ENCODE results near the gene ATP6V0A4. TPM values are rescaled to one million over a fixed set of nuclear protein-coding genes. Genes with fewer than 3 reads are reported as not detected.

Gene ATP6V0A4
- total and polyA plus RNA-seq, 2 donors (not counting 1 experiment from before 2014, with no cell fraction given), result not detected

DNA sequence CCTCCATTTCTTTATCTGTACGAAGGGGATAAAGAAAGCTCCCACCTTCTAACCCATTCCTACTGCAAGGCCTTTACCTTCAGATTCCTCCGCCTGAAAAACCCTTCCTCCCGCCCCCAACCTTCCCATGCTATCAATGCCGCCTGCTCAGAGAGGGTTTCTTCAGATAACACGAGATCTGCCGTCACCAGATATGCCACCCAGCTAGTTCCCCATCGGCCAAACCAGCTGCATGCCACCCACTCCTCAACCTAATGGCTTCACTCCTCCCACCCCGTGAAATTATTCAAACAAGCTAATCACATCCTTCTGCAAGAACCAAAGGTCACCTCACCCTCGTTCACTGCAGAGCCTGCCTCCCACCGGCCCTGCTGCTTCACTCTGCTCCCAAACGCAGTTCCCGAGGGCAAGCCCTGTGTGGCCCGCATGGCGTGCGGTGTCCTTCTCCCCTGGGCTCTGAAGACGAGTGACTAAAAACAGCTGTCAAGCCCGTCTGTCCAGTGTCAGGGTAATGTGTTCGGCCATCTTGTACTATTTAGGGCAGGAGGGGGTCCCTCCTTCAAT lies 47.0 kb downstream of the ATP6V0A4 start:
- Histone ChIP-seq H3K27ac (ENCODE audit: insufficient read depth, low read length) (no peak overlapping the region), H3K4me1 (ENCODE audit: control insufficient read depth, extremely low read depth, insufficient read depth, low read length) (no peaks in the 10 kb centered on the region), H2AFZ (ENCODE audit: low read length) (no peak overlapping the region), H3K79me2 (ENCODE audit: control insufficient read depth, insufficient read depth, low read length) (no peaks in the 10 kb centered on the region), H4K20me1 (ENCODE audit: control insufficient read depth, extremely low read depth, insufficient read depth, low read length) (no peaks in the 10 kb centered on the region), H3K4me2 (ENCODE audit: extremely low read depth, insufficient read depth, low read length) (no peak overlapping the region), H3K27me3 (ENCODE audit: control insufficient read depth, insufficient read depth, low read length) (no peaks in the 10 kb centered on the region), H3K4me3 (replicated peaks in 1 of 4; ENCODE audit: control extremely low read depth in 1 of 4, insufficient read depth in 1 of 4, low read depth in 3 of 4, low read length in 4 of 4) (no peak overlapping the region), H3K36me3 (ENCODE audit: control insufficient read depth, insufficient read depth, low read length) (no peaks in the 10 kb centered on the region), H3K9ac (ENCODE audit: insufficient read depth, low read length) (no peak overlapping the region), H3K9me3 (ENCODE audit: control insufficient read depth, insufficient read depth, low read depth, low read length) (no peaks in the 10 kb centered on the region)
- no peak for DNase-seq (ENCODE audit: low read depth in 2 of 2)
- TF ChIP-seq, protein P1, sequence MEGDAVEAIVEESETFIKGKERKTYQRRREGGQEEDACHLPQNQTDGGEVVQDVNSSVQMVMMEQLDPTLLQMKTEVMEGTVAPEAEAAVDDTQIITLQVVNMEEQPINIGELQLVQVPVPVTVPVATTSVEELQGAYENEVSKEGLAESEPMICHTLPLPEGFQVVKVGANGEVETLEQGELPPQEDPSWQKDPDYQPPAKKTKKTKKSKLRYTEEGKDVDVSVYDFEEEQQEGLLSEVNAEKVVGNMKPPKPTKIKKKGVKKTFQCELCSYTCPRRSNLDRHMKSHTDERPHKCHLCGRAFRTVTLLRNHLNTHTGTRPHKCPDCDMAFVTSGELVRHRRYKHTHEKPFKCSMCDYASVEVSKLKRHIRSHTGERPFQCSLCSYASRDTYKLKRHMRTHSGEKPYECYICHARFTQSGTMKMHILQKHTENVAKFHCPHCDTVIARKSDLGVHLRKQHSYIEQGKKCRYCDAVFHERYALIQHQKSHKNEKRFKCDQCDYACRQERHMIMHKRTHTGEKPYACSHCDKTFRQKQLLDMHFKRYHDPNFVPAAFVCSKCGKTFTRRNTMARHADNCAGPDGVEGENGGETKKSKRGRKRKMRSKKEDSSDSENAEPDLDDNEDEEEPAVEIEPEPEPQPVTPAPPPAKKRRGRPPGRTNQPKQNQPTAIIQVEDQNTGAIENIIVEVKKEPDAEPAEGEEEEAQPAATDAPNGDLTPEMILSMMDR (conservative IDR thresholded peaks at IDR 0.05 in 1 of 2, IDR thresholded peaks at IDR 0.05 in 1 of 2; ENCODE audit: low read depth in 1 of 2, low read length in 2 of 2), result no peak
- no peak for TF ChIP-seq EZH2 (IDR thresholded peaks at IDR 0.05; ENCODE audit: low read length, missing control alignments)

DNA sequence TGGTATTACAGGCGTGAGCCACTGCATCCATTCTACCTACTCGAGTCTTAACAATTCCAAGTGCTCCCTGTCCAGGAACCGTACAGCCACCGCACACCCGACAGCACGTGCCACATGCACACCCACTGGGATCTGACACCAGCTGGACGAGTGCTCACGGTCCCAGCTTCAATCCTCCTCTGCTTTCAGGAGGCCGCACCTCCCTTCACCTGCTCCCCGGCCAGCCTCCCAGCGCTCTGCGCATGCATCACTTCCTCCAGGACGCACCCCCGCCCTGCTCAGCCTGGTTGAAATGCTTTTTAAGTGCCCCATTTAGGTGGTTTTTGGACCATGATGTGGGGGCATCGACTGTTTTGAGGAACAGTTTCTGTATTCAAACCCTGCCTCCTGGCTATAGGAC lies 47.5 kb downstream of the ATP6V0A4 start:
- no peaks in the 10 kb centered on the region for H3K27me3 ChIP-seq (ENCODE audit: control insufficient read depth, insufficient read depth, low read length)
- H3K27ac ChIP-seq (ENCODE audit: insufficient read depth, low read length), result no peak overlapping the region
- H4K20me1 ChIP-seq (ENCODE audit: control insufficient read depth, extremely low read depth, insufficient read depth, low read length), result no peaks in the 10 kb centered on the region
- DNase-seq (ENCODE audit: low read depth in 2 of 2), result no peak
- no peak for TF ChIP-seq EZH2 (IDR thresholded peaks at IDR 0.05; ENCODE audit: low read length, missing control alignments)
- TF ChIP-seq, protein P1 (conservative IDR thresholded peaks at IDR 0.05 in 1 of 2, IDR thresholded peaks at IDR 0.05 in 1 of 2; ENCODE audit: low read depth in 1 of 2, low read length in 2 of 2), result no peak
- H3K9me3 ChIP-seq (ENCODE audit: control insufficient read depth, insufficient read depth, low read depth, low read length), result no peaks in the 10 kb centered on the region
- H3K79me2 ChIP-seq (ENCODE audit: control insufficient read depth, insufficient read depth, low read length), result no peaks in the 10 kb centered on the region
- H3K4me2 ChIP-seq (ENCODE audit: extremely low read depth, insufficient read depth, low read length), result no peak overlapping the region
- no peak overlapping the region for H3K9ac ChIP-seq (ENCODE audit: insufficient read depth, low read length)
- H3K4me1 ChIP-seq (ENCODE audit: control insufficient read depth, extremely low read depth, insufficient read depth, low read length), result no peaks in the 10 kb centered on the region
- no peak overlapping the region for H2AFZ ChIP-seq (ENCODE audit: low read length)
- H3K36me3 ChIP-seq (ENCODE audit: control insufficient read depth, insufficient read depth, low read length), result no peaks in the 10 kb centered on the region
- no peak overlapping the region for H3K4me3 ChIP-seq (replicated peaks in 1 of 4; ENCODE audit: control extremely low read depth in 1 of 4, insufficient read depth in 1 of 4, low read depth in 3 of 4, low read length in 4 of 4)

DNA sequence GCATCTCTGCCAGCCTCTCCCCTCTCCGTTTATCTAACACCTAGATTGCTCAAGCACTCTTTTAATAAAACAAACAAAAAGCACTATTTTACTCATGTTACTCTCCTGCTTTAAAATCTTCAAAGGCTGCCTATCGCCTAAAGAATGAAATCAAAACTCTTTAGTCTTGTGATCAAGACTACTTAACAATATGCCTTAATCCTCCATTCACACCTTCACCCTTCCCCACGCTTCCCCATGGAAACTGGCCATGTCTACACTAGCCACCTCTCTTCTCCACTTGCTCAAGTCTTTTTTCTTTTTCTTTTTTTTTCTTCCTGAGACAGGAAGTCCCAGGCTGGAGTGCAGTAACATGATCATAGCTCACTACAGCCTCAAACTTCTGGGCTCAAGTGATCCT lies 48.0 kb downstream of the ATP6V0A4 start:
- no peaks in the 10 kb centered on the region for H3K4me1 ChIP-seq (ENCODE audit: control insufficient read depth, extremely low read depth, insufficient read depth, low read length)
- no peaks in the 10 kb centered on the region for H4K20me1 ChIP-seq (ENCODE audit: control insufficient read depth, extremely low read depth, insufficient read depth, low read length)
- no peak overlapping the region for H3K9ac ChIP-seq (ENCODE audit: insufficient read depth, low read length)
- no peaks in the 10 kb centered on the region for H3K36me3 ChIP-seq (ENCODE audit: control insufficient read depth, insufficient read depth, low read length)
- no peaks in the 10 kb centered on the region for H3K79me2 ChIP-seq (ENCODE audit: control insufficient read depth, insufficient read depth, low read length)
- no peaks in the 10 kb centered on the region for H3K27me3 ChIP-seq (ENCODE audit: control insufficient read depth, insufficient read depth, low read length)
- H3K4me2 ChIP-seq (ENCODE audit: extremely low read depth, insufficient read depth, low read length), result no peak overlapping the region
- no peak overlapping the region for H3K4me3 ChIP-seq (replicated peaks in 1 of 4; ENCODE audit: control extremely low read depth in 1 of 4, insufficient read depth in 1 of 4, low read depth in 3 of 4, low read length in 4 of 4)
- no peaks in the 10 kb centered on the region for H3K9me3 ChIP-seq (ENCODE audit: control insufficient read depth, insufficient read depth, low read depth, low read length)
- H3K27ac ChIP-seq (ENCODE audit: insufficient read depth, low read length), result no peak overlapping the region
- no peak for DNase-seq (ENCODE audit: low read depth in 2 of 2)
- TF ChIP-seq EZH2 (IDR thresholded peaks at IDR 0.05; ENCODE audit: low read length, missing control alignments), result no peak
- TF ChIP-seq, protein P1 (conservative IDR thresholded peaks at IDR 0.05 in 1 of 2, IDR thresholded peaks at IDR 0.05 in 1 of 2; ENCODE audit: low read depth in 1 of 2, low read length in 2 of 2), result no peak
- H2AFZ ChIP-seq (ENCODE audit: low read length), result no peak overlapping the region

All from fibroblast of lung (primary cell).